HL-60 (cell line): ENCODE results near the gene KRT9.
A peak's percentile ranks its signal among the peaks of the same experiment; 100 is the strongest.

Experiments
- DNase-seq, 2 experiments: peaks; one replicate each; pipeline ENCODE4 v3.0.0-alpha.2; 2010 to 2020; ENCODE audit warnings: low read depth in 1 of 2, low spot score in 1 of 2
- H3K27ac ChIP-seq: fragments of 250-450 bp; sonication (Bioruptor Pico); replicated peaks from 2 replicates; pipeline ENCODE4 v1.5.1; 2020; ENCODE audit warnings: mild to moderate bottlenecking, moderate library complexity
- H3K27me3 ChIP-seq: fragments of 250-450 bp; sonication (Bioruptor Pico); 2 replicates; pipeline ENCODE4 v1.5.1; 2021; ENCODE audit warnings: mild to moderate bottlenecking, moderate library complexity; ENCODE audit not compliant: insufficient read depth, poor library complexity, severe bottlenecking
- H3K4me3 ChIP-seq: replicated peaks from 2 replicates; pipeline ENCODE4 v1.5.1; 2011; ENCODE audit warnings: mild to moderate bottlenecking, control low read depth, low read length; ENCODE audit not compliant: insufficient read depth
- GABPA ChIP-seq: IDR thresholded peaks from 2 replicates; pipeline ENCODE4 v1.6.1; 2012; ENCODE audit warnings: low read depth
- POLR2AphosphoS5 ChIP-seq: IDR thresholded peaks from 2 replicates; pipeline ENCODE4 v1.6.1; 2012; ENCODE audit warnings: low read depth
- SPI1 ChIP-seq: IDR thresholded peaks from 2 replicates; pipeline ENCODE4 v1.6.1; 2012; ENCODE audit warnings: low read depth, mild to moderate bottlenecking, borderline replicate concordance
- TF ChIP-seq, protein P1 (sequence below): IDR thresholded peaks from one replicate; pipeline ENCODE4 v1.5.1; 2011; ENCODE audit warnings: low read length, control low read depth, inconsistent platforms; ENCODE audit not compliant: insufficient read depth
- TF ChIP-seq, protein P2 (sequence below): IDR thresholded peaks from 2 replicates; pipeline ENCODE4 v1.6.1; 2012; ENCODE audit warnings: low read depth; ENCODE audit not compliant: insufficient replicate concordance

Gene KRT9

GRCh38 chr17:41567317-41567716 lies 4.5 kb downstream of the KRT9 start:
- Histone ChIP-seq H3K27me3 (no peaks in the 10 kb centered on the region), H3K4me3 (no peak overlapping the region), H3K27ac (no peak overlapping the region)
- DNase-seq, result peak; percentile 31 to 41
- TF ChIP-seq POLR2AphosphoS5 (no peak), GABPA (no peak), SPI1 (peak; percentile 83)
- TF ChIP-seq, protein P1, sequence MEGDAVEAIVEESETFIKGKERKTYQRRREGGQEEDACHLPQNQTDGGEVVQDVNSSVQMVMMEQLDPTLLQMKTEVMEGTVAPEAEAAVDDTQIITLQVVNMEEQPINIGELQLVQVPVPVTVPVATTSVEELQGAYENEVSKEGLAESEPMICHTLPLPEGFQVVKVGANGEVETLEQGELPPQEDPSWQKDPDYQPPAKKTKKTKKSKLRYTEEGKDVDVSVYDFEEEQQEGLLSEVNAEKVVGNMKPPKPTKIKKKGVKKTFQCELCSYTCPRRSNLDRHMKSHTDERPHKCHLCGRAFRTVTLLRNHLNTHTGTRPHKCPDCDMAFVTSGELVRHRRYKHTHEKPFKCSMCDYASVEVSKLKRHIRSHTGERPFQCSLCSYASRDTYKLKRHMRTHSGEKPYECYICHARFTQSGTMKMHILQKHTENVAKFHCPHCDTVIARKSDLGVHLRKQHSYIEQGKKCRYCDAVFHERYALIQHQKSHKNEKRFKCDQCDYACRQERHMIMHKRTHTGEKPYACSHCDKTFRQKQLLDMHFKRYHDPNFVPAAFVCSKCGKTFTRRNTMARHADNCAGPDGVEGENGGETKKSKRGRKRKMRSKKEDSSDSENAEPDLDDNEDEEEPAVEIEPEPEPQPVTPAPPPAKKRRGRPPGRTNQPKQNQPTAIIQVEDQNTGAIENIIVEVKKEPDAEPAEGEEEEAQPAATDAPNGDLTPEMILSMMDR, result no peak
- TF ChIP-seq, protein P2, sequence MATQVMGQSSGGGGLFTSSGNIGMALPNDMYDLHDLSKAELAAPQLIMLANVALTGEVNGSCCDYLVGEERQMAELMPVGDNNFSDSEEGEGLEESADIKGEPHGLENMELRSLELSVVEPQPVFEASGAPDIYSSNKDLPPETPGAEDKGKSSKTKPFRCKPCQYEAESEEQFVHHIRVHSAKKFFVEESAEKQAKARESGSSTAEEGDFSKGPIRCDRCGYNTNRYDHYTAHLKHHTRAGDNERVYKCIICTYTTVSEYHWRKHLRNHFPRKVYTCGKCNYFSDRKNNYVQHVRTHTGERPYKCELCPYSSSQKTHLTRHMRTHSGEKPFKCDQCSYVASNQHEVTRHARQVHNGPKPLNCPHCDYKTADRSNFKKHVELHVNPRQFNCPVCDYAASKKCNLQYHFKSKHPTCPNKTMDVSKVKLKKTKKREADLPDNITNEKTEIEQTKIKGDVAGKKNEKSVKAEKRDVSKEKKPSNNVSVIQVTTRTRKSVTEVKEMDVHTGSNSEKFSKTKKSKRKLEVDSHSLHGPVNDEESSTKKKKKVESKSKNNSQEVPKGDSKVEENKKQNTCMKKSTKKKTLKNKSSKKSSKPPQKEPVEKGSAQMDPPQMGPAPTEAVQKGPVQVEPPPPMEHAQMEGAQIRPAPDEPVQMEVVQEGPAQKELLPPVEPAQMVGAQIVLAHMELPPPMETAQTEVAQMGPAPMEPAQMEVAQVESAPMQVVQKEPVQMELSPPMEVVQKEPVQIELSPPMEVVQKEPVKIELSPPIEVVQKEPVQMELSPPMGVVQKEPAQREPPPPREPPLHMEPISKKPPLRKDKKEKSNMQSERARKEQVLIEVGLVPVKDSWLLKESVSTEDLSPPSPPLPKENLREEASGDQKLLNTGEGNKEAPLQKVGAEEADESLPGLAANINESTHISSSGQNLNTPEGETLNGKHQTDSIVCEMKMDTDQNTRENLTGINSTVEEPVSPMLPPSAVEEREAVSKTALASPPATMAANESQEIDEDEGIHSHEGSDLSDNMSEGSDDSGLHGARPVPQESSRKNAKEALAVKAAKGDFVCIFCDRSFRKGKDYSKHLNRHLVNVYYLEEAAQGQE, result no peak

GRCh38 chr17:41565338-41565737 lies 6.5 kb downstream of the KRT9 start:
- H3K27ac ChIP-seq, result no peak overlapping the region
- TF ChIP-seq GABPA (no peak), POLR2AphosphoS5 (no peak), SPI1 (no peak)
- TF ChIP-seq, protein P1, result no peak
- TF ChIP-seq, protein P2, result no peak
- H3K27me3 ChIP-seq, result no peaks in the 10 kb centered on the region
- H3K4me3 ChIP-seq, result no peak overlapping the region
- DNase-seq, result no peak

DNA sequence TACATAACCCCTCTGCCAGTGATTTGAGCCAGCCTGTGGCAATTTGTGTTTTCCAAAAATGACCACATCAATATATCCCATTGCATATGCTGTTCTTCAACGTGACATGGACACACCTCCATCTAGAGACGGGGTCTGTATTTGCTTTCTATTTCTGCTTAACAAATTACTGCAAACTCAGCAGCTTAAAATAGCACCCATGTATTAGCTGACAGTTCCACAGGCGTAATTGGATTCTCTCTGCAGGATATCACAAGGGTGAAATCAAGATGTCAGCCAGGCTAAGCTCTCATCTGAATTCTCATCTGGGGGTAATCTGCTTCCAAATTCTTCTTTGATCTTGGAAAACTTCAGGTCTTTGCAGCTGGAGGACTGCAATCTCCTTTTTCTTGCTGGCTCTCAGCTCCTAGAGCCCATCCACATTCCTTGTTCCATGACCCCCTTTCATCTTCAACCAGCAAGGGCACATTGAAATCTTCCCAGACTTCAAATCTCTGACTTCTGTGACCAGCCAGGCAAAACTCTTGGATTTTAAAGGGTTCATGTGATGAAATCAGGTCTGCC lies 8.2 kb downstream of the KRT9 start:
- no peaks in the 10 kb centered on the region for H3K27me3 ChIP-seq
- TF ChIP-seq, protein P1, result no peak
- TF ChIP-seq, protein P2, result no peak
- TF ChIP-seq SPI1 (no peak), POLR2AphosphoS5 (no peak), GABPA (no peak)
- no peak overlapping the region for H3K4me3 ChIP-seq
- no peak for DNase-seq
- no peak overlapping the region for H3K27ac ChIP-seq
